HG02943 (cell line): ENCODE results near the gene SMIM24.
"Not testable (repeated sequence)": the region's sequence is repeated elsewhere in the genome, so short reads cannot be mapped to it uniquely, and the experiment has no call there.

ENCODE experiments used
- ATAC-seq: cut with Tn5 transposase; IDR thresholded peaks from one replicate; pipeline ENCODE4 v1.9.1; 2021; ENCODE audit warnings: mild to moderate bottlenecking, low read depth, moderate library complexity; ENCODE audit not compliant: unreplicated experiment

The SMIM24 gene

GRCh38 chr19:3458229-3459088, 21.9 kb downstream of the SMIM24 start:
- ATAC-seq: no peak

- ATAC-seq: no peak
Measured at GRCh38 chr19:3457528-3458228, 22.6 kb downstream of the SMIM24 start.

GRCh38 chr19:3456925-3457527, 23.3 kb downstream of the SMIM24 start:
- ATAC-seq: no peak

GRCh38 chr19:3455960-3456601, 24.2 kb downstream of the SMIM24 start:
- no peak for ATAC-seq

GRCh38 chr19:3455393-3455955, 24.9 kb downstream of the SMIM24 start:
- no peak for ATAC-seq

GRCh38 chr19:3454656-3455392, 25.5 kb downstream of the SMIM24 start:
- no peak for ATAC-seq

- no peak for ATAC-seq
Measured at GRCh38 chr19:3453840-3454239, 26.5 kb downstream of the SMIM24 start.

- ATAC-seq: not testable (repeated sequence)
Measured at GRCh38 chr19:3452942-3453214, 27.4 kb downstream of the SMIM24 start.

- no peak for ATAC-seq
Measured at GRCh38 chr19:3452171-3452941, 28.0 kb downstream of the SMIM24 start.

GRCh38 chr19:3451451-3451866, 28.9 kb downstream of the SMIM24 start:
- no peak for ATAC-seq

GRCh38 chr19:3450796-3451411, 29.4 kb downstream of the SMIM24 start:
- ATAC-seq: no peak

GRCh38 chr19:3448616-3449334, 31.6 kb downstream of the SMIM24 start:
- ATAC-seq: no peak

- ATAC-seq: not testable (repeated sequence)
Measured at GRCh38 chr19:3446657-3447056, 33.7 kb downstream of the SMIM24 start.

GRCh38 chr19:3444695-3445234, 35.6 kb downstream of the SMIM24 start:
- ATAC-seq: no peak

- ATAC-seq: no peak
Measured at GRCh38 chr19:3443840-3444694, 36.3 kb downstream of the SMIM24 start.

GRCh38 chr19:3442487-3443071, 37.7 kb downstream of the SMIM24 start:
- ATAC-seq: no peak

- no peak for ATAC-seq
Measured at GRCh38 chr19:3441986-3442329, 38.4 kb downstream of the SMIM24 start.
